ENCODE results near the gene FGF14.

The FGF14 gene

GRCh38 chr13:102311419-102311796 is 90.4 kb downstream of the FGF14 start:
- Histone ChIP-seq H3K9me3 (ENCODE audit: insufficient read depth, low read length) (no peaks in the 10 kb centered on the region), H3K36me3 (ENCODE audit: insufficient read depth, insufficient read length, low read length) (no peaks in the 10 kb centered on the region), H3K9ac (ENCODE audit: insufficient read length, low read depth) (no peak overlapping the region), H3K27me3 (ENCODE audit: insufficient read depth, insufficient read length) (no peaks in the 10 kb centered on the region), H3K4me3 (ENCODE audit: insufficient read length, low read depth) (no peak overlapping the region), H3K4me1 (ENCODE audit: insufficient read depth, insufficient read length) (no peaks in the 10 kb centered on the region)
- TF ChIP-seq SUZ12 (IDR thresholded peaks at IDR 0.05; ENCODE audit: extremely low read depth, insufficient read depth, insufficient read length), result no peak
- no peak for TF ChIP-seq ZNF274 (IDR thresholded peaks at IDR 0.05; ENCODE audit: low read depth, low read length)
- no peak for TF ChIP-seq YY1 (IDR thresholded peaks at IDR 0.05; ENCODE audit: insufficient read depth, insufficient read length)
- no peak for DNase-seq (ENCODE audit: low read depth, low spot score)

GRCh38 chr13:102310691-102311418 is 91.0 kb downstream of the FGF14 start:
- H3K4me3 ChIP-seq (ENCODE audit: insufficient read length, low read depth), result no peak overlapping the region
- H3K4me1 ChIP-seq (ENCODE audit: insufficient read depth, insufficient read length), result no peaks in the 10 kb centered on the region
- DNase-seq (ENCODE audit: low read depth, low spot score), result no peak
- H3K36me3 ChIP-seq (ENCODE audit: insufficient read depth, insufficient read length, low read length), result no peaks in the 10 kb centered on the region
- H3K9me3 ChIP-seq (ENCODE audit: insufficient read depth, low read length), result no peaks in the 10 kb centered on the region
- no peak overlapping the region for H3K9ac ChIP-seq (ENCODE audit: insufficient read length, low read depth)
- H3K27me3 ChIP-seq (ENCODE audit: insufficient read depth, insufficient read length), result no peaks in the 10 kb centered on the region
- TF ChIP-seq ZNF274 (IDR thresholded peaks at IDR 0.05; ENCODE audit: low read depth, low read length) (no peak), SUZ12 (IDR thresholded peaks at IDR 0.05; ENCODE audit: extremely low read depth, insufficient read depth, insufficient read length) (no peak)

DNA sequence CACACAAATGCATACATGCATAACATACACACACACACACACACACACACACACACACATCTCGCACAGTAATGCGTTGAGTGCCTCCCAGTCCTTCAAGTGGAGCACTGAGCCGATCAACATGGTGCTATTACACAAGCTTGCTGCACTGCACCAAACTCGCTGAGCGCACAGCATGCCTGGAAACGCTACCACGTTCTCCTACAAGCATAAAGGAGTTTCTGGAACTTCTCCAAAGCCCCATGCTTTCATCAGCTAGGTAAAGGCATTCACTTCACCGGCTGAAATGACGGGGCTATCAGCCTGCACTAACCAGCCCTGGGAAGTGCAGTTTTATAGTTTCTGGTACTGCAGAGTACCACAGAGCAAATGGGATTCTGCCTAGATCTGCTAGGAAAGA is 92.7 kb downstream of the FGF14 start:
- no peaks in the 10 kb centered on the region for H3K36me3 ChIP-seq (ENCODE audit: insufficient read depth, insufficient read length, low read length)
- no peaks in the 10 kb centered on the region for H3K9me3 ChIP-seq (ENCODE audit: insufficient read depth, low read length)
- no peak for DNase-seq (ENCODE audit: low read depth, low spot score)
- no peak overlapping the region for H3K4me3 ChIP-seq (ENCODE audit: insufficient read length, low read depth)
- H3K9ac ChIP-seq (ENCODE audit: insufficient read length, low read depth), result no peak overlapping the region
- no peaks in the 10 kb centered on the region for H3K27me3 ChIP-seq (ENCODE audit: insufficient read depth, insufficient read length)
- TF ChIP-seq SUZ12 (IDR thresholded peaks at IDR 0.05; ENCODE audit: extremely low read depth, insufficient read depth, insufficient read length) (no peak), ZNF274 (IDR thresholded peaks at IDR 0.05; ENCODE audit: low read depth, low read length) (no peak), YY1 (IDR thresholded peaks at IDR 0.05; ENCODE audit: insufficient read depth, insufficient read length) (no peak)
- H3K4me1 ChIP-seq (ENCODE audit: insufficient read depth, insufficient read length), result no peaks in the 10 kb centered on the region

DNA sequence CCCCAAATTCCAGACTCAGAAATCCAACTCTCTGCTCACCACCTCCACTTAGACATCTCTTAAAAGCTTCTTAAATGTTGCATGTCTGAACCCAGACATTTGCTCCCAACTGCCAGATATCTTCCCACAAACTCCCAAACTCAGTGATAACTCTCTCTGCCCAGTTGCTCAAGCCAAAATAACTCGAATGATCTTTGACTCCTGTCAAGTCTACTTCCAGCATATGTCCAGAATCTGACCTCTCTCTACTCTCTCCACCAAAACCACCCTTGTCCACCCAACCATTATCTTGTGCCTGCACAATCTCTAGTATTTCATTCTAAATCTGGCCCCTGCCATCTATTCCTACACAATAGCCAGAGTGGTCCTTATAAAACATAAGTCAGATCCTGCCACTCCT is 99.3 kb downstream of the FGF14 start:
- no peaks in the 10 kb centered on the region for H3K27me3 ChIP-seq (ENCODE audit: insufficient read depth, insufficient read length)
- TF ChIP-seq ZNF274 (IDR thresholded peaks at IDR 0.05; ENCODE audit: low read depth, low read length) (no peak), YY1 (IDR thresholded peaks at IDR 0.05; ENCODE audit: insufficient read depth, insufficient read length) (no peak), SUZ12 (IDR thresholded peaks at IDR 0.05; ENCODE audit: extremely low read depth, insufficient read depth, insufficient read length) (no peak)
- no peak overlapping the region for H3K9ac ChIP-seq (ENCODE audit: insufficient read length, low read depth)
- no peak overlapping the region for H3K4me3 ChIP-seq (ENCODE audit: insufficient read length, low read depth)
- H3K4me1 ChIP-seq (ENCODE audit: insufficient read depth, insufficient read length), result no peaks in the 10 kb centered on the region
- no peaks in the 10 kb centered on the region for H3K9me3 ChIP-seq (ENCODE audit: insufficient read depth, low read length)
- DNase-seq (ENCODE audit: low read depth, low spot score), result no peak
- no peaks in the 10 kb centered on the region for H3K36me3 ChIP-seq (ENCODE audit: insufficient read depth, insufficient read length, low read length)

GRCh38 chr13:102300379-102300778 is 101.5 kb downstream of the FGF14 start:
- H3K36me3 ChIP-seq (ENCODE audit: insufficient read depth, insufficient read length, low read length), result no peaks in the 10 kb centered on the region
- no peaks in the 10 kb centered on the region for H3K4me1 ChIP-seq (ENCODE audit: insufficient read depth, insufficient read length)
- DNase-seq (ENCODE audit: low read depth, low spot score), result no peak
- H3K9me3 ChIP-seq (ENCODE audit: insufficient read depth, low read length), result no peaks in the 10 kb centered on the region
- TF ChIP-seq SUZ12 (IDR thresholded peaks at IDR 0.05; ENCODE audit: extremely low read depth, insufficient read depth, insufficient read length) (no peak), ZNF274 (IDR thresholded peaks at IDR 0.05; ENCODE audit: low read depth, low read length) (no peak), YY1 (IDR thresholded peaks at IDR 0.05; ENCODE audit: insufficient read depth, insufficient read length) (no peak)
- no peak overlapping the region for H3K9ac ChIP-seq (ENCODE audit: insufficient read length, low read depth)
- H3K27me3 ChIP-seq (ENCODE audit: insufficient read depth, insufficient read length), result no peaks in the 10 kb centered on the region
- H3K4me3 ChIP-seq (ENCODE audit: insufficient read length, low read depth), result no peak overlapping the region

DNA sequence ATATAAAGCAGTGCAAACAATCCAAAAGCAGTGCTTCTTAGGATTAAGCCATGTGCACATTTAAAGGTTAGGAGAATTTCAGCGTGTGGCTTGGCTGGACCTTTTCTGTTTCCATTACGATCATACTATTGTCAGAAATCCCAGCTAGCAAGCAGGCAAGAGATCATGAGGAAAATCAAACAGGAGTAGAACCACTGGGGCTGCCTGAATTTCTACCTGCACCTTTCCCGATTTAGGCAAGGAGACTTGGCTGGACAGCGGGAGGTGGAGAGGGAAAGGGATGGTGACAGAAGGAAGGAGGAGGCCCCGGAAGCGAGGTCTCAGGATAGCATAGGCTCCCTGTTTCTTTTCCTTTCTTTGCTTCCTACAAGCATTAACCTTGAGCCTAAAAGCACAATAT is 102.5 kb downstream of the FGF14 start:
- no peak overlapping the region for H3K9ac ChIP-seq (ENCODE audit: insufficient read length, low read depth)
- TF ChIP-seq SUZ12 (IDR thresholded peaks at IDR 0.05; ENCODE audit: extremely low read depth, insufficient read depth, insufficient read length), result no peak
- TF ChIP-seq ZNF274 (IDR thresholded peaks at IDR 0.05; ENCODE audit: low read depth, low read length), result no peak
- TF ChIP-seq YY1 (IDR thresholded peaks at IDR 0.05; ENCODE audit: insufficient read depth, insufficient read length), result no peak
- no peaks in the 10 kb centered on the region for H3K27me3 ChIP-seq (ENCODE audit: insufficient read depth, insufficient read length)
- H3K4me3 ChIP-seq (ENCODE audit: insufficient read length, low read depth), result no peak overlapping the region
- H3K36me3 ChIP-seq (ENCODE audit: insufficient read depth, insufficient read length, low read length), result no peaks in the 10 kb centered on the region
- no peak for DNase-seq (ENCODE audit: low read depth, low spot score)
- H3K4me1 ChIP-seq (ENCODE audit: insufficient read depth, insufficient read length), result no peaks in the 10 kb centered on the region
- H3K9me3 ChIP-seq (ENCODE audit: insufficient read depth, low read length), result no peaks in the 10 kb centered on the region

GRCh38 chr13:102298051-102298450 is 103.8 kb downstream of the FGF14 start:
- Histone ChIP-seq H3K4me3 (ENCODE audit: insufficient read length, low read depth) (no peak overlapping the region), H3K4me1 (ENCODE audit: insufficient read depth, insufficient read length) (no peaks in the 10 kb centered on the region), H3K27me3 (ENCODE audit: insufficient read depth, insufficient read length) (no peaks in the 10 kb centered on the region), H3K36me3 (ENCODE audit: insufficient read depth, insufficient read length, low read length) (no peaks in the 10 kb centered on the region), H3K9ac (ENCODE audit: insufficient read length, low read depth) (no peak overlapping the region), H3K9me3 (ENCODE audit: insufficient read depth, low read length) (no peaks in the 10 kb centered on the region)
- DNase-seq (ENCODE audit: low read depth, low spot score), result no peak
- TF ChIP-seq YY1 (IDR thresholded peaks at IDR 0.05; ENCODE audit: insufficient read depth, insufficient read length) (no peak), ZNF274 (IDR thresholded peaks at IDR 0.05; ENCODE audit: low read depth, low read length) (no peak), SUZ12 (IDR thresholded peaks at IDR 0.05; ENCODE audit: extremely low read depth, insufficient read depth, insufficient read length) (no peak)
